Activated naive CD4-positive, alpha-beta T cell treated with anti-CD3 and anti-CD28 coated beads for 36 hours (primary cell): Measurements from ENCODE around the gene PYCARD. TPM values are rescaled to one million over a fixed set of nuclear protein-coding genes. Genes with fewer than 3 reads are reported as not detected.
"Not testable (repeated sequence)": the region's sequence is repeated elsewhere in the genome, so short reads cannot be mapped to it uniquely, and the experiment has no call there.

Experiments used
- CTCF ChIA-PET: fragments of 350-600 bp; sonication (Branson Sonifier 250); formaldehyde crosslinking; loops from one replicate; lab custom pipeline; 2021; ENCODE audit warnings: antibody characterized with exemption; lab: Charles Lee
- DNase-seq: peaks from one replicate; pipeline ENCODE4 v3.0.0-alpha.2; 2020
- H3K27ac Mint-ChIP-seq: one replicate; pipeline ENCODE4 v1.8.0; 2021; ENCODE audit warnings: mild to moderate bottlenecking, mixed read lengths
- H3K27me3 Mint-ChIP-seq: one replicate; pipeline ENCODE4 v1.8.0; 2021; ENCODE audit warnings: low read depth, mixed read lengths
- H3K36me3 Mint-ChIP-seq: one replicate; pipeline ENCODE4 v1.8.0; 2021; ENCODE audit warnings: low read depth, mixed read lengths
- H3K4me1 Mint-ChIP-seq: one replicate; pipeline ENCODE4 v1.8.0; 2021; ENCODE audit warnings: low read depth, mixed read lengths
- H3K4me3 Mint-ChIP-seq: one replicate; pipeline ENCODE4 v1.8.0; 2021; ENCODE audit warnings: mild to moderate bottlenecking, moderate library complexity, mixed read lengths
- H3K9me3 Mint-ChIP-seq: one replicate; pipeline ENCODE4 v1.8.0; 2021; ENCODE audit warnings: mixed read lengths
- intact Hi-C: fragments of 100-400 bp; cut with micrococcal nuclease; formaldehyde crosslinking; loops from one replicate; pipeline ENCODE4 v1.15.1; 2023
- total RNA-seq, 2 experiments: library from RNA; stranded (reverse); gene quantifications; one replicate each; pipeline ENCODE4 v1.2.3, GENCODE V29; 2021

Gene PYCARD
- total RNA-seq, 2 experiments from 2014 or later: 2.4 to 2.5 TPM

GRCh38 chr16:31213342-31213741, 10.8 kb upstream of the PYCARD start:
- no peaks in the 10 kb centered on the region for H3K36me3 Mint-ChIP-seq
- H3K4me1 Mint-ChIP-seq: peaks cover 22% of the 10 kb centered on the region
- intact Hi-C loops: no loop called here
- no peak overlapping the region for H3K27ac Mint-ChIP-seq
- CTCF ChIA-PET: interaction anchor here (0.6 to 1.7 kb wide), 3 partner anchors 12 to 230 kb away, joined by 3 to 5 read pairs (median 4); no protein-coding TSS in a partner anchor
- DNase-seq: no peak
- H3K4me3 Mint-ChIP-seq: no peak overlapping the region
- peaks cover 39% of the 10 kb centered on the region for H3K27me3 Mint-ChIP-seq
- H3K9me3 Mint-ChIP-seq: no peaks in the 10 kb centered on the region

GRCh38 chr16:31206776-31207175, 4.2 kb upstream of the PYCARD start:
- H3K27me3 Mint-ChIP-seq: peaks cover under 1% of the 10 kb centered on the region
- no peak overlapping the region for H3K4me3 Mint-ChIP-seq
- H3K9me3 Mint-ChIP-seq: no peaks in the 10 kb centered on the region
- intact Hi-C loops: loop anchor here (10.0 kb wide), 1 partner anchor 148 kb away; the partner anchor contains the start of gene ITGAX
- H3K4me1 Mint-ChIP-seq: peaks cover 14% of the 10 kb centered on the region
- H3K36me3 Mint-ChIP-seq: no peaks in the 10 kb centered on the region
- DNase-seq: no peak
- CTCF ChIA-PET: no interaction called here
- H3K27ac Mint-ChIP-seq: no peak overlapping the region

DNA sequence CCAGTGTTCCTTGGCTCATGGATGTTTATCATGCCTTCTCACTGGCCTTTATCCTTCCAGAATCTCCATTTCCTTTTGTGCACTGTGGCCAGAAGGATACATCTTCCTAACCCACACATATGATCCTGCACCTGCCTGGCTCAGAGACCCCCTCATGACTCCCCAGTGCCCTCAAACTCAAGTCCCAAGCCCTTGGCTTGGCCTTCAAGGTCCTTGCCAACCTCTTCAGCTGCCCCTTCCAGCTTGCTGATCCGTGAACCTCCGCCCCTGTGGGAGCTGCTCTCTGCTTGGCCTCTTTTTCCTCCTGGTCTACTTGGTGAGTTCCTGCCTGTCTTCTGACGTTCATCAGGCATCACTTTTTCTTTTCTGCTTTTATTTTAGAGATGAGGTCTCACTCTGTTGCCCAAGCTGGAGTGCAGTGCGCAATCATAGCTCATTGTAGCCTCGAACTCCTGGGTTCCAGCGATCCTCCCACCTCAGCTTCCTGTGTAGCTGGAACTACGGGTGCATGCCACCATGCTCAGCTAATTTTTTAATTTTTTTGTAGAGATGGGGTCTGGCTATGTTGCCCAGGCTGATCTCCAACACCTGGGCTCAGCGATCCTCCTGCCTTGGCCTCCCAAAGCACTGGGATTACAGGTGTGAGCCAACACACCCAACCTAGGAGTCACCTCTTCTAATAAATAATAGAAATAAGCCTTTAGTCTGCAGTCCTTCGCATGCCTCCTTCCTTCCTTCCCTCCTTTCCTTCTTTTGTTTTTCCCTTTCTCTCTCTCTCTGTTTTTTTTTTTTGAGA, 2.5 kb upstream of the PYCARD start:
- intact Hi-C loops: loop anchor here (5.0 to 10.0 kb wide), 3 partner anchors 150 to 237 kb away; partner anchors contain the start of genes ITGAX and ZNF843
- Mint-ChIP-seq H3K27me3 (no peaks in the 10 kb centered on the region), H3K4me3 (no peak overlapping the region), H3K27ac (no peak overlapping the region), H3K4me1 (peaks cover 27% of the 10 kb centered on the region), H3K9me3 (no peaks in the 10 kb centered on the region), H3K36me3 (no peaks in the 10 kb centered on the region)
- CTCF ChIA-PET: interaction anchor here (0.6 kb wide), 1 partner anchor 97 kb away, joined by 3 read pairs; no protein-coding TSS in a partner anchor
- no peak for DNase-seq

GRCh38 chr16:31201582-31202413, 762 bp downstream of the PYCARD start:
- peak; percentile 29 for DNase-seq
- Mint-ChIP-seq H3K27me3 (no peaks in the 10 kb centered on the region), H3K36me3 (peaks cover 9% of the 10 kb centered on the region), H3K4me1 (peaks cover 46% of the 10 kb centered on the region), H3K9me3 (no peaks in the 10 kb centered on the region), H3K4me3 (peak overlapping the region; percentile 71), H3K27ac (no peak overlapping the region)
- CTCF ChIA-PET: interaction anchor here (0.5 to 2.1 kb wide), 12 partner anchors 9 to 260 kb away, joined by 3 to 8 read pairs (median 4); partner anchors contain the start of genes TRIM72 and ZNF843
- intact Hi-C loops: loop anchor here (2.0 to 10.0 kb wide), 4 partner anchors 21 to 241 kb away; partner anchors contain the start of genes FUS, ITGAX and ZNF843

DNA sequence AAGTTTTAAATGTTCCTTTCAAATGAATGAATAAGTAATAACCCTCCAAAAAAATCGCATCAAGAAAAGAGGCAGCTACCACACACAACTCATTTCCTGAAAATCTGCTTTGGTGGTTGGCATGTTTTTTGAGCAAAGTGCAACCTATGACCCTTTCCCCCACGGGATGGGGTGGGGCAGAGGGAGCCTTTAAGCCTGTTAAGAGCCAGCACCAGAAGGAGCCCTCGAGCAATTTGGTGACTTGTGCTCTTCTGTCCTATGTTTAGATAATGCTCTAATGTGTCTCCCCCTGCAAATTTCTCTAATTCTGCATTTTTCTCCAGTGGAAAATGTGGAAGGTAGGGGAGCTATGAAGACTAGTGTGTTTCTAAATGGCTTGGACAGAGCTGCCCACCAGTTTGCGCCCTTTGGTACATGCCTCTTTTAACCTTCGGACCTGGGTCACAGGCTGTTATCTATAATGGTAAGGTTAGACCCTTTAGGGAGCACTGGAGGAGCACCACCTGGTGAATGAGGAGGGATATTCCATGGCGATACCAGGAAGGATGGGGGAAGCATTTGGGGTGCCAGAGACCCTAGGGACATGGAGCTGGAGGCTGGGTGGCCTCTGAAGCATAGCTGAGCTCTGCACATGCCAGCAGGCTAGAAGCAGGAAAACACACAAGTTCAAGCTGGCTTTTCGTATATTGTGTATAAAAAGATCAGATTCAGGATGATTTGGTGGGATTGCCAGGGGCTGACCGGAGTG, 1.6 kb downstream of the PYCARD start:
- Mint-ChIP-seq H3K9me3 (no peaks in the 10 kb centered on the region), H3K4me1 (peaks cover 48% of the 10 kb centered on the region), H3K27me3 (no peaks in the 10 kb centered on the region), H3K36me3 (peaks cover 15% of the 10 kb centered on the region), H3K4me3 (peak overlapping the region; percentile 71), H3K27ac (no peak overlapping the region)
- intact Hi-C loops: loop anchor here (1.0 to 10.0 kb wide), 4 partner anchors 64 to 241 kb away; partner anchors contain the start of genes ITGAX and ZNF843
- CTCF ChIA-PET: interaction anchor here (0.5 to 2.1 kb wide), 9 partner anchors 10 to 363 kb away, joined by 3 to 8 read pairs (median 4); partner anchors contain the start of genes TRIM72 and ZNF843
- DNase-seq: peak; percentile 68

GRCh38 chr16:31200111-31200510, 2.4 kb downstream of the PYCARD start:
- not testable (repeated sequence) for H3K27ac Mint-ChIP-seq, DNase-seq, H3K9me3 Mint-ChIP-seq, H3K27me3 Mint-ChIP-seq, H3K4me3 Mint-ChIP-seq
- CTCF ChIA-PET: interaction anchor here (1.3 to 1.6 kb wide), 2 partner anchors 14 to 182 kb away, joined by 5 read pairs; partner anchors contain the start of gene TRIM72
- Mint-ChIP-seq H3K4me1 (peaks cover 49% of the 10 kb centered on the region), H3K36me3 (peaks cover 22% of the 10 kb centered on the region)
- intact Hi-C loops: loop anchor here (1.0 to 10.0 kb wide), 4 partner anchors 65 to 242 kb away; partner anchors contain the start of genes ITGAX and ZNF843

GRCh38 chr16:31199430-31200041, 3.0 kb downstream of the PYCARD start:
- Mint-ChIP-seq H3K36me3 (peaks cover 27% of the 10 kb centered on the region), H3K4me3 (no peak overlapping the region), H3K4me1 (peaks cover 49% of the 10 kb centered on the region), H3K27me3 (no peaks in the 10 kb centered on the region), H3K27ac (no peak overlapping the region), H3K9me3 (no peaks in the 10 kb centered on the region)
- DNase-seq: no peak
- CTCF ChIA-PET: interaction anchor here (0.5 kb wide), 1 partner anchor 290 kb away, joined by 6 read pairs; no protein-coding TSS in a partner anchor
- intact Hi-C loops: loop anchor here (1.0 to 10.0 kb wide), 4 partner anchors 66 to 243 kb away; partner anchors contain the start of genes ITGAX and ZNF843

DNA sequence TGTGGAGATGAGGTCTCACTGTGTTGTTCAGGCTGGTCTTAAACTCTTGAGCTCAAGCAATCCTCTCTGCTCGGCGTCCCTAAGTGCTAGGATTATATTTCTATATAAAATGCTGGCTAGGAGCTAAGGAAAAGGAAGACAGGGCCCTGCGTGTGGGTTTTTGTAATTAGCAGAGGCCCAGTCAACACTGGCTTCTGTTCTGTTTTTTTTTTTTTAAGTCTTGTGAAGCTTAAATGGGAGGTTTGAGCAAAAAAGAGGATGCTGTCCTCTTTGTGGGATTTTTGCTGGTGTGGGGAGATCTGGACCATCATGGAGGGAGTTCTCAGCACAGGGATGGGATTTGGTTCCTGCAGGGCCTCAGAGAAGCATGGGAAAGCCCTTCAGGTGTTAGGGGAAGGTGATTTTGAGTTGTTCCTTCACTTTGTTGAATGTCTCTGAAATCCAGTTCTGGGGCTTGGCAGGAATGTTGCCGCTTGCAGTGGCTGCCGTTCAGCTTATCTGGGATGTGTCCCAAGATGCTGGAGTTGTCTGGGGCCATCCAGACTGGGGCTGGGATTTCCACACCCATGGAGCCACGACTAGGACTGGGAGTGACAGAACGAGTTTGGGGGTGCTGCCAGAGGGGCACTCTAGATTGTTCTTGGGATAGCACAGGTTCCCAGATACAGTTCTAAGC, 4.2 kb downstream of the PYCARD start:
- CTCF ChIA-PET: interaction anchor here (0.6 kb wide), 3 partner anchors 68 to 254 kb away, joined by 3 to 4 read pairs (median 3); no protein-coding TSS in a partner anchor
- intact Hi-C loops: no loop called here
- no peaks in the 10 kb centered on the region for H3K9me3 Mint-ChIP-seq
- H3K36me3 Mint-ChIP-seq: peaks cover 36% of the 10 kb centered on the region
- no peak for DNase-seq
- no peak overlapping the region for H3K27ac Mint-ChIP-seq
- H3K27me3 Mint-ChIP-seq: no peaks in the 10 kb centered on the region
- H3K4me3 Mint-ChIP-seq: no peak overlapping the region
- peaks cover 50% of the 10 kb centered on the region for H3K4me1 Mint-ChIP-seq

GRCh38 chr16:31196324-31197088, 6.1 kb downstream of the PYCARD start:
- Mint-ChIP-seq H3K27me3 (no peaks in the 10 kb centered on the region), H3K4me1 (peaks cover 47% of the 10 kb centered on the region), H3K9me3 (no peaks in the 10 kb centered on the region), H3K27ac (peak overlapping the region; percentile 65), H3K4me3 (no peak overlapping the region), H3K36me3 (peaks cover 51% of the 10 kb centered on the region)
- intact Hi-C loops: no loop called here
- CTCF ChIA-PET: interaction anchor here (0.5 to 0.9 kb wide), 2 partner anchors 142 to 186 kb away, joined by 3 read pairs; no protein-coding TSS in a partner anchor
- no peak for DNase-seq

DNA sequence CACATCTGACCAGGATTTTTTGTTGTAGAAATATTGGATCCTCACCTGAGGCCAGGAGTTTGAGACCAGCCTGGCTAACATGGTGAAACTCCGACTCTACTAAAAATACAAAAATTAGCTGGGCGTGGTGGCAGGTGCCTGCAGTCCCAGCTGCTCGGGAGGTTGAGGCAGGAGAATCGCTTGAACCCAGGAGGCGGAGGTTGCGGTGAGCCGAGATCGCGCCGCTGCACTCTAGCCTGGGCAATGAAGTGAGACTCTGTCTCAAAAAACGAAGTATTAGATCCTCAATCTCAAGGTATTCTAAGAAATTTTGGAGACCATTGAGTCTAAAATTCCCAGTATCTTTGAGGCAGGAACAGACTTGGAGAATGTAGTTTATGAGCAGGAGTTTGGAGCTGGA, 6.7 kb downstream of the PYCARD start:
- DNase-seq, H3K9me3 Mint-ChIP-seq, intact Hi-C loops, H3K4me3 Mint-ChIP-seq, H3K27me3 Mint-ChIP-seq: not testable (repeated sequence)
- CTCF ChIA-PET: interaction anchor here (0.5 to 0.9 kb wide), 2 partner anchors 141 to 186 kb away, joined by 3 read pairs; no protein-coding TSS in a partner anchor
- Mint-ChIP-seq H3K36me3 (peaks cover 56% of the 10 kb centered on the region), H3K27ac (peak overlapping the region; percentile 65), H3K4me1 (peaks cover 44% of the 10 kb centered on the region)
